ENCODE results near the gene CCNI2. TPM values are rescaled to one million over a fixed set of nuclear protein-coding genes. Genes with fewer than 3 reads are reported as not detected.
A peak's percentile ranks its signal among the peaks of the same experiment; 100 is the strongest.

CCNI2 gene
- total RNA-seq, 1 experiment from 2014 or later: 0.49 TPM

- intact Hi-C loops (cut with micrococcal nuclease; ENCODE audit: unreplicated experiment): no loop called here
- ChIA-PET CTCF (no interaction called here), POLR2A (no interaction called here)
- Histone ChIP-seq H3K4me3 (ENCODE audit: low read depth in 2 of 2, low read length in 2 of 2) (no peak overlapping the region), H3K4me1 (ENCODE audit: control insufficient read depth, insufficient read depth, low read length) (no peaks in the 10 kb centered on the region), H3K27me3 (ENCODE audit: control insufficient read depth, insufficient read depth, low read length) (no peaks in the 10 kb centered on the region), H3K9me3 (ENCODE audit: control insufficient read depth, insufficient read depth, low read depth, low read length) (no peaks in the 10 kb centered on the region), H3K27ac (ENCODE audit: low read length) (no peak overlapping the region), H3K36me3 (ENCODE audit: control insufficient read depth, insufficient read depth, low read length) (peaks cover 2% of the 10 kb centered on the region; the same call in 1 of the 2 replicates)
- ATAC-seq (no peak), DNase-seq (ENCODE audit: low read depth, low spot score) (no peak)
- TF ChIP-seq, protein P1, sequence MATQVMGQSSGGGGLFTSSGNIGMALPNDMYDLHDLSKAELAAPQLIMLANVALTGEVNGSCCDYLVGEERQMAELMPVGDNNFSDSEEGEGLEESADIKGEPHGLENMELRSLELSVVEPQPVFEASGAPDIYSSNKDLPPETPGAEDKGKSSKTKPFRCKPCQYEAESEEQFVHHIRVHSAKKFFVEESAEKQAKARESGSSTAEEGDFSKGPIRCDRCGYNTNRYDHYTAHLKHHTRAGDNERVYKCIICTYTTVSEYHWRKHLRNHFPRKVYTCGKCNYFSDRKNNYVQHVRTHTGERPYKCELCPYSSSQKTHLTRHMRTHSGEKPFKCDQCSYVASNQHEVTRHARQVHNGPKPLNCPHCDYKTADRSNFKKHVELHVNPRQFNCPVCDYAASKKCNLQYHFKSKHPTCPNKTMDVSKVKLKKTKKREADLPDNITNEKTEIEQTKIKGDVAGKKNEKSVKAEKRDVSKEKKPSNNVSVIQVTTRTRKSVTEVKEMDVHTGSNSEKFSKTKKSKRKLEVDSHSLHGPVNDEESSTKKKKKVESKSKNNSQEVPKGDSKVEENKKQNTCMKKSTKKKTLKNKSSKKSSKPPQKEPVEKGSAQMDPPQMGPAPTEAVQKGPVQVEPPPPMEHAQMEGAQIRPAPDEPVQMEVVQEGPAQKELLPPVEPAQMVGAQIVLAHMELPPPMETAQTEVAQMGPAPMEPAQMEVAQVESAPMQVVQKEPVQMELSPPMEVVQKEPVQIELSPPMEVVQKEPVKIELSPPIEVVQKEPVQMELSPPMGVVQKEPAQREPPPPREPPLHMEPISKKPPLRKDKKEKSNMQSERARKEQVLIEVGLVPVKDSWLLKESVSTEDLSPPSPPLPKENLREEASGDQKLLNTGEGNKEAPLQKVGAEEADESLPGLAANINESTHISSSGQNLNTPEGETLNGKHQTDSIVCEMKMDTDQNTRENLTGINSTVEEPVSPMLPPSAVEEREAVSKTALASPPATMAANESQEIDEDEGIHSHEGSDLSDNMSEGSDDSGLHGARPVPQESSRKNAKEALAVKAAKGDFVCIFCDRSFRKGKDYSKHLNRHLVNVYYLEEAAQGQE (IDR thresholded peaks at IDR 0.05; ENCODE audit: insufficient read depth in 1 of 2, low read depth in 2 of 2, low read length in 1 of 2): no peak
- TF ChIP-seq TCF7L2 (IDR thresholded peaks at IDR 0.05; ENCODE audit: low read depth, low read length) (no peak), POLR2AphosphoS5 (IDR thresholded peaks at IDR 0.05; ENCODE audit: low read depth, low read length) (no peak), SIN3A (IDR thresholded peaks at IDR 0.05; ENCODE audit: borderline replicate concordance, insufficient read depth, low read depth, low read length) (no peak)
- TF ChIP-seq, protein P2, sequence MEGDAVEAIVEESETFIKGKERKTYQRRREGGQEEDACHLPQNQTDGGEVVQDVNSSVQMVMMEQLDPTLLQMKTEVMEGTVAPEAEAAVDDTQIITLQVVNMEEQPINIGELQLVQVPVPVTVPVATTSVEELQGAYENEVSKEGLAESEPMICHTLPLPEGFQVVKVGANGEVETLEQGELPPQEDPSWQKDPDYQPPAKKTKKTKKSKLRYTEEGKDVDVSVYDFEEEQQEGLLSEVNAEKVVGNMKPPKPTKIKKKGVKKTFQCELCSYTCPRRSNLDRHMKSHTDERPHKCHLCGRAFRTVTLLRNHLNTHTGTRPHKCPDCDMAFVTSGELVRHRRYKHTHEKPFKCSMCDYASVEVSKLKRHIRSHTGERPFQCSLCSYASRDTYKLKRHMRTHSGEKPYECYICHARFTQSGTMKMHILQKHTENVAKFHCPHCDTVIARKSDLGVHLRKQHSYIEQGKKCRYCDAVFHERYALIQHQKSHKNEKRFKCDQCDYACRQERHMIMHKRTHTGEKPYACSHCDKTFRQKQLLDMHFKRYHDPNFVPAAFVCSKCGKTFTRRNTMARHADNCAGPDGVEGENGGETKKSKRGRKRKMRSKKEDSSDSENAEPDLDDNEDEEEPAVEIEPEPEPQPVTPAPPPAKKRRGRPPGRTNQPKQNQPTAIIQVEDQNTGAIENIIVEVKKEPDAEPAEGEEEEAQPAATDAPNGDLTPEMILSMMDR (IDR thresholded peaks at IDR 0.05): no peak
- in situ Hi-C loops (cut with HindIII; ENCODE audit: low pct_unique_long_range_greater_than_20kb, low sequenced_read_pairs): no loop called here
- no TSS peak for BruUV-seq (replicated peaks)
Measured at GRCh38 chr5:132708645-132709044, 38.6 kb upstream of the CCNI2 start.

GRCh38 chr5:132714456-132715307 is 32.5 kb upstream of the CCNI2 start:
- 0 out of 2 replicates have a peak, but pooled peaks have one; percentile 42 for ATAC-seq
- TF ChIP-seq POLR2AphosphoS5 (IDR thresholded peaks at IDR 0.05; ENCODE audit: low read depth, low read length): no peak
- TF ChIP-seq, protein P2 (IDR thresholded peaks at IDR 0.05): peak; percentile 54
- no peaks in the 10 kb centered on the region; the same call in 1 of the 2 replicates for H3K36me3 ChIP-seq (ENCODE audit: control insufficient read depth, insufficient read depth, low read length)
- no peaks in the 10 kb centered on the region for H3K27me3 ChIP-seq (ENCODE audit: control insufficient read depth, insufficient read depth, low read length)
- no peaks in the 10 kb centered on the region for H3K9me3 ChIP-seq (ENCODE audit: control insufficient read depth, insufficient read depth, low read depth, low read length)
- in situ Hi-C loops (cut with HindIII; ENCODE audit: low pct_unique_long_range_greater_than_20kb, low sequenced_read_pairs) (no loop called here), intact Hi-C loops (cut with micrococcal nuclease; ENCODE audit: unreplicated experiment) (no loop called here)
- no peaks in the 10 kb centered on the region for H3K4me1 ChIP-seq (ENCODE audit: control insufficient read depth, insufficient read depth, low read length)
- H3K4me3 ChIP-seq (ENCODE audit: low read depth in 2 of 2, low read length in 2 of 2): no peak overlapping the region
- ChIA-PET CTCF (interaction anchor here (0.8 kb wide), 1 partner anchor 118 kb away, joined by 3 read pairs; no protein-coding TSS in a partner anchor), POLR2A (interaction anchor here (0.5 kb wide), 1 partner anchor 105 kb away, joined by 13 read pairs; no protein-coding TSS in a partner anchor)
- no TSS peak for BruUV-seq (replicated peaks)
- no peak for DNase-seq (ENCODE audit: low read depth, low spot score)
- no peak overlapping the region for H3K27ac ChIP-seq (ENCODE audit: low read length)

Data from Panc1 (cell line).